Skeletal muscle tissue (tissue), 4 donors: ENCODE data around the gene RTN4RL1. TPM values are rescaled to one million over a fixed set of nuclear protein-coding genes. Genes with fewer than 3 reads are reported as not detected.
A peak's percentile ranks its signal among the peaks of the same experiment; 100 is the strongest.
"Not testable (repeated sequence)": the region's sequence is repeated elsewhere in the genome, so short reads cannot be mapped to it uniquely, and the experiment has no call there.

Experiments used
- H3K27ac ChIP-seq: one replicate; pipeline ENCODE4 v1.7.0; 2013; ENCODE audit warnings: mild to moderate bottlenecking, low read depth, low read length, inconsistent platforms
- H3K27me3 ChIP-seq, 3 donors: one replicate each; pipeline ENCODE4 v1.7.0; 2013; ENCODE audit warnings: low read length in 3 of 3; ENCODE audit not compliant: control insufficient read depth in 3 of 3, insufficient read depth in 3 of 3
- H3K36me3 ChIP-seq, 3 donors: one replicate each; pipeline ENCODE4 v1.7.0; 2013; ENCODE audit warnings: low read length in 3 of 3; ENCODE audit not compliant: control insufficient read depth in 3 of 3, insufficient read depth in 3 of 3
- H3K4me1 ChIP-seq, 3 donors: one replicate each; pipeline ENCODE4 v1.7.0; 2013; ENCODE audit warnings: low read length in 3 of 3, mild to moderate bottlenecking in 3 of 3; ENCODE audit not compliant: control insufficient read depth in 3 of 3, insufficient read depth in 3 of 3
- H3K4me3 ChIP-seq, 3 donors: one replicate each; pipeline ENCODE4 v1.7.0; 2013; ENCODE audit warnings: low read length in 3 of 3
- H3K9ac ChIP-seq, 3 donors: one replicate each; pipeline ENCODE4 v1.7.0; 2013; ENCODE audit warnings: low read length in 3 of 3, mild to moderate bottlenecking in 3 of 3, moderate library complexity in 2 of 3, low read depth in 1 of 3
- H3K9me3 ChIP-seq, 3 donors: one replicate each; pipeline ENCODE4 v1.7.0; 2013; ENCODE audit warnings: low read length in 3 of 3; ENCODE audit not compliant: control insufficient read depth in 3 of 3
- total RNA-seq: library from RNA; depleted of rRNA; stranded (reverse); fragments of >200 nt; gene quantifications from one replicate; pipeline ENCODE4 v1.2.3, GENCODE V29; 2014
- donor health status: Osteomylitis.

RTN4RL1 gene
- total RNA-seq, 1 donor from 2014 or later = 1.0 TPM

DNA sequence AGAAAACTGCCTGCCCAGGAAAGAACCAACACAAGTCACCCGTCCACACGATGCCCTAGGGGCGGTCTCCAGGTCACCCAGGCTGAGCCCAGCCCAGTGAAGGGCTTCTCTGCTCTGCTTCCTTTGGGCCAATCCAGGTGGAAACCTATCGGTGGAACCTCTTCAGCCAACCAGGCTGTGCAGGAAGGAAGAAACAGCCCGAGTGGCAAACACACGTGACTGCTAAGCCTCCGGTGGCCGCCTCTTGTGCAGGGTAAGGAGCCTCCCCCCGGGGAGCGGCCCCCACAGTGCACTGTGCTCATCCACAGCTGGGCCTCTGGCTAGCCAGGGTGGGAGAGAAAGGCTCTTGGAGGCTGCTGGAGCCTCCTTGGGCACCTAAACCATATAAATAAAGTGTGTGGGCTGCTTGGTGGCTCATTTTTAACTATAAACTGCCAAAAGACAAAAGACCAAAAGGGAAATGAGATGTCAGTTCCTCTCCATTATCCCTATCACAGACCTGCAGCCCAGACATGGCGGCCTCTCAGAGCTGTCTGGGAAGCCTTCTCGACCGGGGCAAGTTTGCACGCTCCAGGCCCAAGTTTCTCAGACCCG, 2.4 kb downstream of the RTN4RL1 start:
- no peak overlapping the region for H3K9ac ChIP-seq
- H3K27me3 ChIP-seq = peaks cover 7 to 20% (median 19%) of the 10 kb centered on the region in 3 donors
- H3K4me1 ChIP-seq = peaks cover 17 to 34% (median 32%) of the 10 kb centered on the region in 3 donors

DNA sequence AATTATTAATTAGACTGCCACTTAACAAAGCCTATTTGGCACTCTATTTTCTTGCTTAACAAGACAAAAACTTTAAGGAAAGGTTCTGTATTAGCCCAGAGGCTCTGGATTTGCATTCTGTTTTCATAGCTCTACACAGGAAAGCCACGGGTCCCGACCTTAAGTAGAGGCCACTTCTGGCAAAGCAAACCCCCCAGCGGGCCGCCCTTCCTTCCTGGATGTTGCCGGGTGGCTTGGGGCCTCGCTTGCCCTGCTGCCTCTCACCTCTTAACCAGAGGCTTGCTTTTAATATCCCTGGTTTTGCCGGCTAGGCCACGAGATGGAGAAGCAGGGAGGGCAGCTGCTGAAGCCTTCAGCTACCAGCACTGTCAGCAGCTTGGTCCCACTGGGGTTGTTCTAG, 4.4 kb downstream of the RTN4RL1 start:
- Histone ChIP-seq H3K36me3 (no peaks in the 10 kb centered on the region), H3K9ac (no peak overlapping the region), H3K27me3 (peaks cover 4 to 12% (median 8%) of the 10 kb centered on the region in 3 donors), H3K27ac (no peak overlapping the region), H3K4me1 (peaks cover 22 to 42% (median 31%) of the 10 kb centered on the region in 3 donors), H3K4me3 (no peak overlapping the region), H3K9me3 (no peaks in the 10 kb centered on the region)

More for the DNA sequence above, 2.4 kb downstream of the RTN4RL1 start:
- Histone ChIP-seq H3K36me3 (no peaks in the 10 kb centered on the region), H3K27ac (no peak overlapping the region), H3K4me3 (no peak overlapping the region), H3K9me3 (no peaks in the 10 kb centered on the region)

DNA sequence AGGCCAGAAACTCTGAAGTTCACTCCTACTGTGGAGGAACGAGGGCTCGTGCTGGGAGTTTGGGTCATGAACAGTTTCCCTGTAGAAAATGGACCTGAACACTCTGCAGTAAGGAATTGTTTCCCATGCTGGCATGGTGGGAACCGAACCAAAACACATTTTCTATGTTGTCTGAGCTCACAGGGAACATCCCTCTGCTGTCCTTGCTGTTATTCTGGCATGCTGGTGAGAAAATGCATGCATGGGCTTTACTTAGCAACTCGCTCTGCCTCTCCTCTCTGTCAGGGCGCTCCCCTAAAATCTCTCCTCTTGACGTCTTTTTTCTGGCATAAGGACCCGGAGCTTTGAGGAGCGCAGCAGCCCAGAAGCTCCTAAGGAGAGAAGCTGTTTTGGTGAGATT, 5.4 kb downstream of the RTN4RL1 start:
- H3K9me3 ChIP-seq = no peaks in the 10 kb centered on the region
- H3K27ac ChIP-seq = no peak overlapping the region
- H3K27me3 ChIP-seq = peaks cover 4 to 12% (median 6%) of the 10 kb centered on the region in 3 donors
- H3K36me3 ChIP-seq = no peaks in the 10 kb centered on the region
- H3K9ac ChIP-seq = no peak overlapping the region
- H3K4me3 ChIP-seq = no peak overlapping the region
- H3K4me1 ChIP-seq = peaks cover 21 to 41% (median 25%) of the 10 kb centered on the region in 3 donors

GRCh38 chr17:2018716-2019510, 6.2 kb downstream of the RTN4RL1 start:
- H3K27me3 ChIP-seq = peaks cover 4 to 10% (median 5%) of the 10 kb centered on the region in 3 donors
- H3K36me3 ChIP-seq = no peaks in the 10 kb centered on the region
- peaks cover 13 to 35% (median 20%) of the 10 kb centered on the region in 3 donors for H3K4me1 ChIP-seq
- H3K27ac ChIP-seq = no peak overlapping the region
- no peaks in the 10 kb centered on the region for H3K9me3 ChIP-seq
- no peak overlapping the region for H3K4me3 ChIP-seq
- H3K9ac ChIP-seq = no peak overlapping the region

GRCh38 chr17:2017274-2017941, 7.7 kb downstream of the RTN4RL1 start:
- no peak overlapping the region for H3K27ac ChIP-seq
- H3K27me3 ChIP-seq = peaks cover 0 to 8% (median 5%) of the 10 kb centered on the region in 3 donors
- H3K9me3 ChIP-seq = no peaks in the 10 kb centered on the region
- no peak overlapping the region for H3K4me3 ChIP-seq
- H3K36me3 ChIP-seq = no peaks in the 10 kb centered on the region
- peak overlapping the region in 1 of 3 donors; percentile 1 for H3K9ac ChIP-seq
- H3K4me1 ChIP-seq = peaks cover 12 to 40% (median 13%) of the 10 kb centered on the region in 3 donors

DNA sequence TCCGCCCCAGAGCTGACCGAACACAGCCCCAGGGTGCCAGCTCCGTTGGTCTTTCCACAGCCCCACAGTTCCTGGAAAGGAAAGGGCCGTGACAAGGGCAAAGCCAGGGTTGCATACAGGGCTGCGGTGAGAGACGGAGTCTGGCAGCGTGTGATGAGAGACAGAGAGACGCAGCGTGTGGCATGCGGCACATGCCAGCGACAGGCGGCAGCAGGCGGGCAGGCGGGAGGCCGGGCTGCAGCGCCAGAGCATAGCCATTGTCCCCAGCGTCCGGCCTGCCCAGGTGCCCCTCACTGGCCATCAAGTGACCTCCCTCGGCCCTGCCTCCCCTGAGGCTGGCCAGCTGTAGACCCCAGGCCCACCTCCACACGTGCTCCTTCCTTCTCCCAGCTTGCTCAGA, 8.6 kb downstream of the RTN4RL1 start:
- no peak overlapping the region for H3K27ac ChIP-seq
- peaks cover 0 to 8% (median 5%) of the 10 kb centered on the region in 3 donors for H3K27me3 ChIP-seq
- H3K4me3 ChIP-seq = no peak overlapping the region

DNA sequence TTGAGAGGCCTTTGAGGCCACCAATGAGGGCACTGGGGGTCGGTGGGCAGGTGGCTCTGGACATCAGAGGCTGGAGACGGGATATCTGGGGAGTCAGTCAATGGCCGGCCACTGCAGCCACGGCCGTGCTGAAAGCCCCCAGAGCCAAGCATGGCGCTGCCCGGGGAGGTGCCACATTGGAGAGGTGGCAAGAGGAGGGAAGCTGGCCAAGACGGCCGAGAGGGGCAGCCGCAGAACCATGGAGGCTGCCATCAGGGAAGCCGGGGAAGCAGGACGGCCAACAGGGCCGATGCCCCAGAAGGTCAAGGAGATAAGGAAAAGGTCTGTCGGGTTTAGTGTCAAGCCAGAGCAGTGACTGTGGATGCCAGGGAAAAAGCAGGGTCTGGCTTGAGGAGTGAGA, 9.8 kb downstream of the RTN4RL1 start:
- H3K9ac ChIP-seq = no peak overlapping the region
- H3K4me1 ChIP-seq = peaks cover 23 to 52% (median 25%) of the 10 kb centered on the region in 3 donors
- no peak overlapping the region for H3K4me3 ChIP-seq
- no peaks in the 10 kb centered on the region for H3K9me3 ChIP-seq
- H3K36me3 ChIP-seq = no peaks in the 10 kb centered on the region
- H3K27ac ChIP-seq = no peak overlapping the region
- H3K27me3 ChIP-seq = peaks cover 0 to 8% (median 5%) of the 10 kb centered on the region in 3 donors

More for the DNA sequence above, 8.6 kb downstream of the RTN4RL1 start:
- Histone ChIP-seq H3K9ac (no peak overlapping the region), H3K9me3 (no peaks in the 10 kb centered on the region), H3K36me3 (no peaks in the 10 kb centered on the region), H3K4me1 (peaks cover 21 to 49% (median 22%) of the 10 kb centered on the region in 3 donors)

DNA sequence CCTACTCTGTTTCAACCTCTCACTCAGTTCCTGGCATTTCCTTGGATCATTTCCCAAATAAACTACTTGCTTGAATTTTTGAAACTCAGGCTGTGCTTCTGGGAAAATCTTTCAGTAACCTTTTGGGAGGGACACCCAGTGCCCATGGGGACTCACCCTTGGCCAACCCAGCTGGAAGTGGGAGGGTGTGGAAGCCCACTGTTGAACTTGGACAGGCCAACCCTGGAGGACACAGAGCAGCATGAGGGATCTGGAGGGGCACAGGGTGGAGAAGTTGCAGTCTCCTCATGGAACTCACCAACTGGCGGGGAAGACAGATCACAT, 11.2 kb downstream of the RTN4RL1 start:
- H3K9me3 ChIP-seq = no peaks in the 10 kb centered on the region
- no peak overlapping the region for H3K9ac ChIP-seq
- peaks cover 0 to 5% (median 5%) of the 10 kb centered on the region in 3 donors for H3K27me3 ChIP-seq
- H3K27ac ChIP-seq = no peak overlapping the region
- H3K4me3 ChIP-seq = no peak overlapping the region
- H3K36me3 ChIP-seq = no peaks in the 10 kb centered on the region
- H3K4me1 ChIP-seq = peaks cover 23 to 44% (median 25%) of the 10 kb centered on the region in 3 donors

GRCh38 chr17:2013220-2013993, 11.7 kb downstream of the RTN4RL1 start:
- peaks cover 23 to 41% (median 25%) of the 10 kb centered on the region in 3 donors for H3K4me1 ChIP-seq
- not testable (repeated sequence) for H3K9me3 ChIP-seq, H3K27ac ChIP-seq, H3K36me3 ChIP-seq, H3K9ac ChIP-seq, H3K4me3 ChIP-seq, H3K27me3 ChIP-seq
